Measurements from ENCODE around the gene GATA5.
A peak's percentile ranks its signal among the peaks of the same experiment; 100 is the strongest.
"Not testable (repeated sequence)": the region's sequence is repeated elsewhere in the genome, so short reads cannot be mapped to it uniquely, and the experiment has no call there.

The GATA5 gene

DNA sequence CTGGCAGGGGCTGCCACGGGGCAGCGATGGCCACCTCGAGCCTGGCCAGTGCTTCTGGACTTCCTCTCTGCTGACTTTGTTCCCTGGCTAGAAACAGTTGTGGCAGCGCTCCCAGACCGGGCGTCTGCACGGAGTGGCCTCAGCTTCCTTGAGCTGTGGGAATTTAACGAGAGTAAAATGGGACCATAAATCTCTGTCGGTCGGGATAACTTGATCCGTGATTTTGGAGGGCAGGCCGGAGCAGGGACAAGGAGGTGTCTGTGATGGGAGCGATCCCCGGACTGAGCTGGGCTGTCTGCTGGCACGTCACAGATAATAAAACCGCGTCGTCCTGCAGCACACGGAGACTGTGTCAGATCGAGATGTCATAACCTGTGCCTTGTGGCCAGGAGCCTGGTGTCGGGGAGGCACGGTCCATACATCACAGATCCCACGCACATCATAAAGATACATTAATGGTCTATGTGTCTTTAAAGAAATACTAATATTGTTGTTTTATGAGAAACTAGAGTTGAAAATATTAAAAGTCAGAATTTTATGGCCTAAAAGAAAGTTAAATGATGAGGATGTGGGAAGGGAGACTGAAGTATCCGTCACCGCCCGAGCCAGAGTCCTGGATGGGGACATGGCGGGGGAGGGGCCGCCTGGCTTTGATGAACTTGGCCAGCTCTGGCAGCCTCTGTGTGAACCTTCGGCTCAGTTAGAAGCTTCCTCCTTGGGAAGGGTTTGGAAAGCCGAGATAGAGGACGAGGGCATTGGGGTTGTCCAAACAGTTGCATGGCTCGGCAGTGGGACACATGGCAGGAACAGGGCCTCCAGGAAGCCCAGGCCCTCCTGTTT lies 41.9 kb downstream of the GATA5 start:
- DNase-seq = peak in 18 of 56 donors; percentile 2 to 55 (median 15)

DNA sequence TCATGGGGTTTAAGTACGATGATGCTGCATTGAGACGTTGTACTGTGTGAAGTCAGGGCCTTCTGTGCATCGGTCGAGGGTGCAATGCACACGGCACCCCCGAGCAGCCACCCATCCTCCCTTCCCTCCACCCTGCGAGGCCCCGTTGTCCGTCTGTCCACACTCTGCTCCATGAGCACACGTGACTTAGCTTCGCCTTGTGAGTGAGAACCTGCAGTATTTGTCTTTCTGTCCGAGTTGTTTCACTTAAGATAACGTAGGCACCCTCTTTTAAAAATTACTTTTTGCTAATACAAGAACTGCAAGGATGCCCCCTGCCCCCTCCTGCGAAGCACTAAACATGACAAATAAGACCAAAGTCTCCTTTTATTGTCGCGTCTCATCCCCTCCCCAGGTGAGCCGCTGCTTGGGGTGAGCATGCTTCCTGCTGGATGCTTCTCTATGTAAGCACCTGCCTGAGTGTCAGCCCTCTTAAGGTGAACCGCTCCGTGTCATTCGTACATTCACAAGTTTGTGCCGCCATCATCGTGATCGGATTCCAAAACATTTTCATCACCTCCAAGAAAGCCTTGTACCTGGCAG lies 44.8 kb downstream of the GATA5 start:
- DNase-seq = no peak

DNA sequence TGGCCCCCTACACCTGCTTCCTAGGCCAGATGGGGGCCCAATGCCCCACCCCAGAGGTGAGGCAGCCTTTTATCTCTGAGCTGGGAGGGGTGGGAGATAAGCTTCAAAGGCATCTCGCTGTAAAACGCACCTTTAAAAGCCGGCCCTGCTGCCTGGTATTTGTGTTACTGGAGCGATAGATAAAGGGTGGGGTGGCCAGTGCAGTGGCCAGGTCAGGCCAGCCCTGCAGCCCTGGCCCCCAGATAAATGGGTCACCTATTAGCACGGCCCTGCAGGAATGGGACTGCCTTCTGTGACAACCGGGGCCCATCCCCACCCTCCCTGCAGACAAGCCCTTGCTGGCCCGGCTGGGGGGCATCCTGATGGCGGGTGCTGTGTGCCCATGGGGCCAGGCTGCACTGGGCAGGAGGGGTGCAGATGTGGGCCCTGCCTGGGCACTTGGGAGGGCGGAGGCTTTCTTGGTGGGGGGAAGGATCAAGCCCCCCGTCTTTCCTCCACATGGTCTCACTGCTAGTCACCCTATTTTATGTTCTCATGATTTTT lies 45.4 kb downstream of the GATA5 start:
- DNase-seq = no peak

DNA sequence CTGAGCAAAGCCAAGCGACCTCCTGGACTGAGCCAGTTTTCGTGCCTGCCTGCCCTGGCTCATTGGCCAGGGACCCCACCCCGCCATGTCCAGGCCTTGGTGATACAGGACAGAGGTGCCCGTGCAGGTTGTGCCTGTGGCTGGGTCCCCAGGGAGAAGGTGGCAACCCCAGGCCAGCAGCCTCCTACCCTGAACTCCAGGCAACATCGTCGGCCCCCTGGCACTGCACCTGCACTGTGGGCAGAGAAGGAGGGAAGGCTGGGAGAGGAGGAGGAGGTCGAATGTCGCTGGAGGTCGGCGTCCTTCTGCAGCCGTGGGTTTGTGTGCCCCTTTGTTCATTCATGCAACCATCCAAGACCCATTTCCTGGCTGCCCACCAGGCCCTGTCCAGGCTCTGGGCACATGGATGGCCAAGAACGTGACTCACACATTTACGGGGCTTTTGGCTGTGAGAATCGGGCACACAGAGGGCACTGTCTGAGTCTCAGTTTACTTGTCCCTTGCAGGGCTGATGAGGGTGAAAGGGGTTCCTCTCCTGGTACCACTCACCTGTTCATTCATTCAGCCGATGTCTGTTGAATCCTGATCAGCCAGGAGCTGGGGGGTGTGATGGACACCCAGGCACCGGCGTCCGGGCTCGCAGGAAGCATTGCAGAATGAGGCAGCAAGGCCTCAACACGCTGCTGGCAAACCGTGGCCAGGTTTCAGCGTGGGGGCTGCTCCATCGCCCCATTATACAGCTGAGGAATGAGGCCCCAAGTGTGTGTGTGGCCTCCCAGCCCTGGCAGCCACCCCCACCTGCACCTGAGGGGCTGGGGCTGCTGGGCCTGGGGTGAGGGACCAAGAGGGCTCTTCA lies 46.1 kb downstream of the GATA5 start:
- DNase-seq = no peak

DNA sequence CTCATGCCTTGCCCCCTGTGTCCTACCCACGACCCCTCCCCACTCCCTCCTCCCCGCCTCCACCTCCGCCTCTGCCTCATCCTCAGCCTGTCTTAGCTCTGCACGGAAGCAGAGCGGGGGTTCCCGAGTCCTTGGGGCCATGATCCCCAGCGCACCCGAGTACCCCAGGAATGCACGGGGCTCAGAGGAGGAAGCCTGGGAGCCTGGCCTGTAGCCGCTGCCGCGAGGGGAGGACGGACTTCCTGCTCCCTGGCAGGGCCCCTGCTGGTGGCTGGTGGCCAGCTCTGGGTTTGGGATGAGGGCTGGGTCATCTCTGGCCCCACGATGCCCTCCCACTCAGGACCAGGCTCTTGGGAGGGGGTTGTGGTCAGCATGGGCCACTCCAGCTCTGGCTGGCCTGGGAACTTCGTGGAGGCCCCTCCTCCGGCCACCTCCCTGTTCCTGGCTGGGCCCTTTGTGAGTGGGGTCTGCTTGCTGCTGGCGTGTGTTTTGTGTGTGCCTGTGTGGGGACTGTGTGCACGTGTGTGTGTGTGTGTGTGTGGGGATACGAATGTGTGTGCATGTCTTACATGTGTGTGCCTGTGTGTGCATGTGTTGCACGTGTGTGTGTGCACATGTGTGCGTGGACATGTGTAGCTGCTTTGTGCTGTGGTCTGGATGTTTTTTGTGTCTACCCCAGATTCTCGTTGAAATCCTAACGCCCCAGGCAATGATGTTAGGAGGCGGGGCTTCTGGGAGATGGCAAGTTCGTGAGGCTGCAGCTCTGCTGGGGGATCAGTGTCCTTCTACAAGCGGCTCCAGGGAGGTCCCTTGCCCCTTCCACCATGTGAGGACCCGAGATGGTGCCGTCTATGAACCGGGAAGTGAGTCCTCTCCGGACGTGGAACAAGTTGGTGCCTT lies 47.1 kb downstream of the GATA5 start:
- DNase-seq = no peak

DNA sequence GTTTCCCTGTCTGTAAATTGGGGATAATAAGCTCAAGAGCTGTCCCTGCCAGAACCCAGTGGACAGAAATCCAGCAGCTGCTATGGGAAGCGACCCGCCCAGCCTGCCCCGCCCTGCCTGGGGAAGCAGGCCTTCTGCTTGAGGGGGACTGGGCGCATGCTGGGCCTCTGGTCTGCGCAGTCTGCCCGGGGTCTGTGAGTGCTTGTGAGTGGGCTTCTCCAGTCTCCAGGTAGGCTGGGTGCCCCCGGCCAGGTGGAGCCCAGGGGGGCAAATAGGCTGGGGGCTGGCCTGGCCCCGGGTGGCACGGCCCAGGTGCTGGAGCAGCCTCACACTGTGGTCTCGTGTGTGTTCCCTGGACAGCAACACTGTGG lies 47.8 kb downstream of the GATA5 start:
- DNase-seq = no peak

DNA sequence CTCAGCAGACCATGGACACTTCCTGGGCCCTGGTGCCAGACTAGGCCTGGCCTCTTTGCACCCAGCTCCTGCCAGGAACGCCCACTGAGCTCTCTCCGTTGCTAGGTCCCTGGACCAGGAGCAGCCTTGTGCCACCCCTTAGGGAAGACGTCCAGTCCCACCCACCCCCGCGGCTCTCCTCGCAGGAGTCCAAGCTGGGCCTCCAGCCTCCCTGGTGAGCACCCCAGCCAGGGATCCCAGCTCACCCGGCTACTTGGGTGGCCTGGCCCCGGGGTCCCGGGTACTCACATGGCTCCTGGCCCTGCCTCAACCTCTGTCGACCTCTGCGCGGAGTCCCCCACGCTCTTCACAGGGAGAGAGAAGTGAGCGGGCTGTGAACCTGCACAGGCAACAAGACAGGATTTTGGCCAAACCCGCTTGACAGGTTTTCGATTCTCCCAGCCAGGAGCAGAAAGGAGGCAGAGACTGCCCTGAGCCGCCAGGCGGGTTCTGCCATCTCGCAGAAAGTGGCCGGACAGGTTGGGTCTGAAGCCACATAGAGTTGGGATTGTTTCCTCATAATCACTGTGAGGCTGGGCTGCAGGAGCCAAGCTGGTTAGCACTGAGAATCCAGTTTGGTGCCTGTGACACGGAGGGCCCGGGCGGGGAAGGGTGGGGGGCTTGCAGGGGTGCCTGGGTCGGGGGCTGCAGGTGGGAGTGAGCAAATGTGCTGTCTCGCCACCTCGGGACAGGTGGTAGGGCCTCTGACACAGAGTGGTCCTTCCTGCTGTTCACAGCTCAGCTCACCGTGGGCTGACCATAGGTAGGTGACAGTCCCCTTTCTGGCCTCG lies 48.4 kb downstream of the GATA5 start, which contains the start of gene RBBP8NL:
TSS of gene RBBP8NL (minus strand) at position 368 of the 830 bp plus-strand sequence. CDS start 7,892 bp downstream, outside the sequence.
- DNase-seq = no peak

DNA sequence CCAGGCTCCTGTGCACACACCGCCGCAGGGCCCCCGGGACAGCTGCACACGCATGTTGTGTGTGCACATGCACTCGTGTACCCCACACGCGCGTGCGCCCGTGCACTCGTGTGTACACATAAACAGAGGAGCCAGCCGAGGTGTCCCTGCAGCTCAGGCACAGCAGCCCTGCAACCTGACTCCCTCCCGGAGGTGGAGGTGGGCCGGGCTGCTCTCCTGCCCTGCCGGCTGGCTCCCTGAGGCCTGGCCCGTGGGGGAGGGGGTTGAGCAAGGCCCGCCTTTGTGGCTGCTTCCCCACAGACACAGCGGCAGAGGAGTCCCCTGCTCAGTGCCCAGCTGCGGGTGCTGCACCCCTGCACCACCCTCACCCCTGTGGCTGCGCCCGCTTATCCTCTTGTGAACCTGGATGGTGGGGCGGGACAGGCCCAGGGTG lies 49.1 kb downstream of the GATA5 start:
- no peak for DNase-seq

DNA sequence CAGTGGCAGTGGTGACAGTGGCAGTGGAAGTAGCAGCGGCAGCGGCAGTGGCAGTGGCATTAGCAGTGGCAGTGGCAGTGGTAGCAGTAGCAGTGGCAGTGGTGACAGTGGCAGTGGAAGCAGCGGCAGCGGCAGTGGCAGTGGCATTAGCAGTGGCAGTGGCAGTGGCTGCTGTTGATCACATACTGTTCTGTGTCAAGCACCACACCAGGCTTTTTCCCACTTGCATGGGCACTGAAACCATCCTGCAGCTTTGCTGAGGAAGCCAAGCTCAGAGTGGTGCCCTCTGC lies 49.8 kb downstream of the GATA5 start:
- DNase-seq = not testable (repeated sequence)

DNA sequence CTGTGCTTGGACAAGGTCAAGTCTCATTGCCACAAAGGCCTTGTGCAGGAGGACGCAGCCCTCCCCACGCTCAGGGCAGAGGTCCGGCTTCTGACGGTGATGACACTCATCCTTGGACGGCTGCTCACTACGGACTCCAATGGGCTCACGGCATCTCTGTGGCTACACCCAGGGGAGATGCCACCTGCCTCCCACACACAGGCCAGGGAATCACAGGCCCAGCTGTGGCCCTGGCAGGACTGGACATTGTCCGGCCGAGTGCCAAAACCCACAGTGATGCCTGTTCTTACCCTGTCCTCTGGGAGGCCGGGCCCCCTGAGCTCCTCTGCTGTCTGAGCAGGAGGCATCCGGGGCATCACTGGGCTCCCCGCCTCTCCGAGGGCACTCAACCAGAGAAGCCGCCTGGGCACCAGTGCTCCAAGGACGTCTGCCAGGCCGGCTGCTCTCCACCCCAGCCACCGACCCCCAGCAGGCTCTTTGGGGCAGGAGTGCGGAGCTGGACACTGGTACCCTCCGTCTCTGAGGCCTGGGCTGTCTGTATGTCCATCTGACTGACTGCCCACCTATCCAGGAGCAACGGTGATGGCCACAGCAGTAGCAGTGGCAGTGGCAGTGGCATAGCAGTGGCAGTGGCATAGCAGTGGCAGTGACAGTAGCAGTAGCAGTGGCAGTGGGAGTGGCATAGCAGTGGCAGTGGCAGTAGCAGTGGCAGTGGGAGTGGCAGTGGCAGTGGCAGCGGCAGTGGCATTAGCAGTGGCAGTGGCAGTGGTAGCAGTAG lies 50.3 kb downstream of the GATA5 start:
- no peak for DNase-seq

DNA sequence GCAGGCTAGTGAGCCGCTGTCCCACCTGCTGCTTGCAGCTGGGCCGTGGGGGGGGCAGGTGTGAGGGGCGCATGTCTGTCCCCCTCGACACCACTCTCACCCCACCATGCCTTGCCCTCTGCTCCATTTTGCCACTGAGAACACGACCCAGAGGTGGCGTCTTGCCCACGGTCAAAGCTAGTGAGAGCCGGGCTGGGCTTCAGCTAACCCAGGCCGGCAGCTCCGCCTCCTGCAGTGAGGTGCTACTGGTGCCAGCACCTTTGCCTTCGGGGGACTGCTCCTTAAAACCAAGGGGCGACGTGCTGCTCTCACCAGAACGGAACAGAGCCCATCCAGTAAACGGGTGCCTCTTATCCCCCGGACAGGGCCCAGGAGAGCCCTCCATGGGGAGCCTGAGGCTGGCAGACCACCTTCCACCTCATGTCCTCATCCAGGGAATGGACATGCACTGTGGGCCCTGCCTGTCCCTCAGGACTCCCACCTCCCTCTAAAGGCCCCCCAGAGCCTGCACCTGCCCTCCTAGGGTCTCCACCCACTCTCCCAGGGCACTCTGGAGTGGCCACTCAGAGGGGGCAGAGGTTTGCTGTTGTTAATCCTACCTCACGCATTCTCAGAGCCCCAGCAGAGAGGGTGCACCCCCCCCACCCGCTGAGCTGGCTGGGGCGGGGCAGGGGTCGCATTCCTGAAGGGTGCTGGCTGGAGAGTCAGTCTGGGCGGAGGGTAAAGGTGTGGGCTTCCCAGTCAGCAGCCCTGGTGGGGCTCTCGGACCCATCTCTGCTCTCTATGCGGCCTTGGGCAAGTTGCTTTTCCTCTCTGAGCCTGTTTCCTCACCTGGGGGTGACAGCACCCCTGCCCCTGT lies 51.3 kb downstream of the GATA5 start:
- DNase-seq = no peak

DNA sequence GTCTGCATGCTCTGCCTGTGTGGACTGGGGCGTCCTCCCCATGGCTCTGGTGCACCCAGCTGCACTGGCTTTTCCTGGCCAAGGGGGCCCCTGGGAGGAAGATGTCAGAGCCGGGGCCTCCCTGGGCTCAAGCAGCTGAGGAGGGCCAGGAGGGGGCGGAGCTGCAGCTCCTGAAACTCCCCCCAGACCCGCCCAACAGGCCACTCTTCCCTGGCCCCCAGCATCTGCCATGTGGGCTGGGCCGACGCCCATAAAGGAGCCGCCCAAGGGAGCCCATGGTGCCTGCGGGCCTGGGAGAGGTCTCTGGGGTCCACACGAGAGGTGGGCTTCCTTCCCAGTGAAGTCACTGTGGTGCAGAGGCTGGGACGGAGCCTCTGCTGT lies 52.5 kb downstream of the GATA5 start:
- DNase-seq = no peak

DNA sequence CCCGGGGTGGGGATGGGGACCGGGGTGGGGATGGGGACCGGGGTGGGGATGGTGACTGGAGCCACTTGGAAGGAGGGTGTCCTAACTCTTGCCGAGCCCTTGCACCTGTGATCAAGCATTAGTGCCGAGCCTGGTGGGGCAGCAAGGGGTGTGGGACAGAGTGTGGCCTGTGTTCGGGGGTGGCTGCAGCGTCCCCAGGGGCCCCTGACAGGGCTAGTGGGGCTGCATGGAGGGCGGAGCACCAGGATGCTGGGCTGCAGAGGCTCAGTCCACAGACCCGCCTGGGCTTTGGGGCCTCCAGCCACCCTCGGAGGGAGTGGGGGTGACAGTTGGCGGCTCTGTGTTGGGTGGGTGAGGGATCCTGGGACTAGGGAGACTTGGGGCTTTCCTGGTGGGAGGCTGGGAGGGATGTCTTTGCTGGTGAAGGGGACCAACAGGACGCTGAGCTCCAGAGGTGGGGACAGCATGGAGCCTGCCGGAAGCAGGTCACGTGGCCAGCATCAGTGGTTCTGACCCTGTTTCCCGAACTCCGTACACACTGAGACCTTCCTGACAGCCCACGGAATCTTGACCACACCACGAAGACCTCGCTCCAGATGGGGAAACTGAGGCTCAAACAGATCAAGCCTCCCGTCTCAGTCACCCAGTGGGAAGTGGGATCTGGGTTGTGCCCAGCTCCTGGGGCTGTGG lies 53.0 kb downstream of the GATA5 start:
- DNase-seq = no peak

DNA sequence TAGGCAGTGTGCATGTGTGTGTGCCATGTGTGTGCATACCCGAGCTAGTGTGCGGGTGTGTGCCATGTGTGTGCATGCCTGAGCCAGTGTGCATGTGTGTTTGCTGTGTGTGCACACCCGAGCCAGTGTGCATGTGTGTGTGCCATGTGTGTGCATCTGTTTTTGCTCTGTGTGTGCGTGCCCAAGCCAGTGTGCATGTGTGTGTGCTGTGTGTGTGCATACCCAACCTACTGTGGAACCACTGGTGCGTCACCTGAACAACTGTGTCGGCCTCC lies 54.1 kb downstream of the GATA5 start:
- no peak for DNase-seq

DNA sequence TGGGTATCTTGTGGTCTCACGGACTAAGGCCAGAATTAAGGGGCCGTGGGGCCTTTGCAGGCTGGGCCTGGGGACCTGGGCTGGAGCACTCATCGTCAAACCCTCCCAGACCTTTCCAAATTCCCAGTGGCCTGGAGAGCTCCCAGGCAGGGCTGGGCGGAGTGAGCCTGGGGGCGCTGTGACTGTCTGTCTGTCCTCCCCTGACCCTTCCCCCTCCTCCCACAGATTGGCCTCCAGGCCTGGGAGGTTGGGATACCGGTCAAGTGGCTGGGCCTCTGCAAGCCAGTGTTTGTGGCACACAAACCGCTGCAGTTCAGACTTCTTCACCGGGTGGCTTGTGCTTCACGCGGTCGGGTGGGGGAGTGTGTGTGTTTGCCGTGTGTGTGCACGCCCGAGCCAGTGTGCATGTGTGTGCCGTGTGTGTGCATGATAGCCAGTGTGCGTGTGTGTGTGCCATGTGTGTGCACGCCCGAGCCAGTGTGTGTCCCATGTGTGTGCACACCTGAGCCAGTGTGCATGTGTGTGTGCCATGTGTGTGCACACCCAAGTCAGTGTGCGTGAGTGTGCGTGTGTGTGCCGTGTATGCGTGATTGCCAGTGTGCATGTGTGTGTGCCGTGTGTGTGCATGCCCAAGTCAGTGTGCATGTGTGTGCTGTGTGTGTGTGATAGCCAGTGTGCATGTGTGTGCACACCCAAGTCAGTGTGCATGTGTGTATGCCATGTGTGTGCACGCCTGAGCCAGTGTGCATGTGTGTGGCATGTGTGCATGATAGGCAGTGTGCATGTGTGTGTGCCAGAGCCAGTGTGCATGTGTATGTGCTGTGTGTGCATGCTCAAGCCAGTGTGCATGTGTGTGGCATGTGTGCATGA lies 54.7 kb downstream of the GATA5 start:
- DNase-seq = no peak

DNA sequence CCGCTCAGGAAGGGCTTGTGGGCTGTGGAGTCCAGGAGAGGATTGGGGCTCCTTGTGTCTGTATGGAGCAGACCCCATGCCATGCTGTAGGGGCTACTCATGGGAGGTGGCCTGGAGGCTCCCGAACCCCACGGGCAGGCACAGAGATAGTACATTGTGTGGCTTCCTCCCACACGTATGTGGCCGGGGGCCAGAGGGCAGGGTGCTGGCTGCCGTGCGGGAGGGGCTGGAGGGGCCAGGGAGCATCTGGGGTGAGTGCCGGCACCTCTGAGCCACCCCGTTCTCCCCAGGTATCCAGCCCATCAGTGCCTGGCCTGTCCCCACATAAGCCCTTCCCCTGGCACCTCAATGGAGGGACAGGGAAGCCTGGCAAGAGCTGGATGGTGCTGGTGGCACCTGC lies 56.0 kb downstream of the GATA5 start:
- no peak for DNase-seq

All from amygdala (tissue), 56 donors.